Endothelial cell of umbilical vein (primary cell): ENCODE results near the gene GNRHR. TPM values are rescaled to one million over a fixed set of nuclear protein-coding genes. Genes with fewer than 3 reads are reported as not detected.

Source experiments
- BruUV-seq: library from RNA; stranded (reverse); fragments of 400-500 nt; replicated peaks from 2 replicates; lab custom pipeline; 2021; lab: Mats Ljungman, UMichigan
- CTCF ChIA-PET: fragments of 300-600, 350-600 bp; sonication (Branson Sonifier 250); formaldehyde crosslinking; loops from one replicate; lab custom pipeline; 2021; ENCODE audit warnings: antibody characterized with exemption, inconsistent platforms; lab: Charles Lee
- POLR2A ChIA-PET: fragments of 300-600, 350-600 bp; sonication (Branson Sonifier 250); formaldehyde crosslinking; loops from one replicate; lab custom pipeline; 2021; ENCODE audit warnings: antibody characterized with exemption, inconsistent platforms; lab: Charles Lee
- DNase-seq: peaks from one replicate; pipeline ENCODE4 v3.0.0-alpha.2; 2011; ENCODE audit warnings: low read depth, low spot score
- FAIRE-seq: peaks from 2 replicates; lab custom pipeline; 2011; peaks lifted over from hg19 to GRCh38; lab: Jason Lieb, UNC
- H2AFZ ChIP-seq: 2 replicates; pipeline ENCODE4 v1.6.0; 2012; ENCODE audit warnings: low read depth, low read length, control low read depth, inconsistent platforms
- H3K27ac ChIP-seq: 2 replicates; pipeline ENCODE4 v1.5.1; 2011; ENCODE audit warnings: low read depth, mild to moderate bottlenecking, control low read depth, low read length, moderate library complexity; ENCODE audit not compliant: insufficient read depth
- H3K27me3 ChIP-seq, 2 experiments: 2 replicates each; pipeline versions ENCODE4 v1.6.0 to v1.6.1; 2011; ENCODE audit warnings: low read length in 2 of 2, mixed read lengths in 1 of 2; ENCODE audit not compliant: control insufficient read depth in 2 of 2, insufficient read depth in 2 of 2
- H3K36me3 ChIP-seq, 2 experiments: 2 replicates in 1 of 2; 3 replicates in 1 of 2; pipeline ENCODE4 v1.5.1; 2011; ENCODE audit warnings: low read length in 2 of 2, mild to moderate bottlenecking in 1 of 2, moderate library complexity in 1 of 2; ENCODE audit not compliant: control insufficient read depth in 2 of 2, insufficient read depth in 2 of 2; ENCODE audit errors: extremely low read depth in 1 of 2
- H3K4me1 ChIP-seq: 3 replicates; pipeline ENCODE4 v1.5.1; 2011; ENCODE audit warnings: mild to moderate bottlenecking, low read length; ENCODE audit not compliant: control insufficient read depth, insufficient read depth; ENCODE audit errors: extremely low read depth
- H3K4me2 ChIP-seq: 2 replicates; pipeline ENCODE4 v1.6.1; 2011; ENCODE audit warnings: low read length, control low read depth, mixed read lengths; ENCODE audit not compliant: insufficient read depth
- H3K4me3 ChIP-seq, 3 experiments: fragments of 200-600 bp in 1 of 3; sonication (generic), shearing (Covaris generic) in 1 of 3; replicated peaks in 1 of 3; 2 replicates each; pipeline ENCODE4 v1.5.1; 2011 to 2016; ENCODE audit warnings: control low read depth in 3 of 3, low read length in 3 of 3, mild to moderate bottlenecking in 2 of 3, inconsistent platforms in 1 of 3, low read depth in 1 of 3, moderate library complexity in 1 of 3; ENCODE audit not compliant: insufficient read depth in 1 of 3
- H3K79me2 ChIP-seq: 2 replicates; pipeline ENCODE4 v1.6.0; 2012; ENCODE audit warnings: low read length, inconsistent platforms; ENCODE audit not compliant: control insufficient read depth, insufficient read depth
- H3K9ac ChIP-seq: replicated peaks from 2 replicates; pipeline ENCODE3; 2011; ENCODE audit warnings: low read length, control low read depth; ENCODE audit not compliant: insufficient read depth; ENCODE audit errors: extremely low read depth
- H3K9me1 ChIP-seq: replicated peaks from 3 replicates; pipeline ENCODE4 v1.6.0; 2011; ENCODE audit warnings: mild to moderate bottlenecking, low read length; ENCODE audit not compliant: control insufficient read depth, insufficient read depth; ENCODE audit errors: extremely low read depth
- H3K9me3 ChIP-seq: replicated peaks from 2 replicates; pipeline ENCODE4 v1.5.1; 2012; ENCODE audit warnings: low read length, inconsistent platforms; ENCODE audit not compliant: control insufficient read depth, insufficient read depth
- H4K20me1 ChIP-seq: replicated peaks from 2 replicates; pipeline ENCODE3; 2011; ENCODE audit warnings: mild to moderate bottlenecking, low read length; ENCODE audit not compliant: control insufficient read depth, insufficient read depth; ENCODE audit errors: extremely low read depth
- CTCF ChIP-seq, 2 donors: IDR thresholded peaks; 1 replicate in 1 of 2; 2 replicates in 1 of 2; pipeline ENCODE4 v1.5.1; 2011; ENCODE audit warnings: low read length in 2 of 2, mild to moderate bottlenecking in 2 of 2, moderate library complexity in 2 of 2, control low read depth in 1 of 2, inconsistent platforms in 1 of 2, low read depth in 1 of 2; ENCODE audit not compliant: insufficient read depth in 1 of 2; ENCODE audit errors: extremely low read depth in 1 of 2
- FOS ChIP-seq: IDR thresholded peaks from 2 replicates; pipeline ENCODE4 v1.6.1; 2011; ENCODE audit warnings: mild to moderate bottlenecking, low read length, moderate library complexity, borderline replicate concordance; ENCODE audit not compliant: insufficient read depth
- GATA2 ChIP-seq: IDR thresholded peaks from 2 replicates; pipeline ENCODE4 v1.7.0; 2011; ENCODE audit warnings: low read depth, mild to moderate bottlenecking, moderate library complexity, mixed read lengths, low read length; ENCODE audit not compliant: insufficient read length, insufficient read depth
- JUN ChIP-seq: IDR thresholded peaks from 2 replicates; pipeline ENCODE4 v1.6.1; 2011; ENCODE audit warnings: borderline replicate concordance, low read depth; ENCODE audit not compliant: insufficient read length, insufficient read depth
- MAX ChIP-seq: IDR thresholded peaks from 2 replicates; pipeline ENCODE4 v1.6.1; 2011; ENCODE audit not compliant: insufficient read depth, insufficient read length
- dilution Hi-C: fragments of 300-500 bp; cut with MboI; formaldehyde crosslinking; loops from one replicate; pipeline ENCODE4 v1.15.0; 2019; ENCODE audit warnings: low sequenced_read_pairs; ENCODE audit not compliant: extremely low pct_ligation_motif_present
- intact Hi-C: fragments of 100-400 bp; cut with micrococcal nuclease; formaldehyde crosslinking; loops from one replicate; pipeline ENCODE4 v1.10.0; 2022
- polyA plus RNA-seq, 4 experiments: library from polyadenylated mRNA; depleted of rRNA in 3 of 4; stranded (reverse) in 3 of 4; unstranded in 1 of 4; fragments of >200 nt; gene quantifications; 2 replicates each; pipeline versions ENCODE4 v1.2.1 to v1.2.3, GENCODE V29; 2011 to 2012; ENCODE audit warnings: missing spikeins in 1 of 4
- total RNA-seq: library from RNA; stranded (reverse); gene quantifications from 2 replicates; pipeline ENCODE4 v1.2.3, GENCODE V29; 2021

Gene GNRHR
- total and polyA plus RNA-seq, 2 donors (not counting 3 experiments of a cell fraction or from before 2014, with no cell fraction given) = not detected

GRCh38 chr4:67727124-67727850, 26.9 kb downstream of the GNRHR start:
- Histone ChIP-seq H3K27me3 (no peaks in the 10 kb centered on the region), H3K9me1 (no peaks in the 10 kb centered on the region), H3K9me3 (no peaks in the 10 kb centered on the region), H3K36me3 (no peaks in the 10 kb centered on the region), H4K20me1 (no peaks in the 10 kb centered on the region), H3K4me3 (no peak overlapping the region), H3K79me2 (no peaks in the 10 kb centered on the region), H2AFZ (no peak overlapping the region), H3K27ac (no peak overlapping the region), H3K4me1 (no peaks in the 10 kb centered on the region), H3K4me2 (no peak overlapping the region), H3K9ac (no peak overlapping the region)
- dilution Hi-C loops = no loop called here
- FAIRE-seq = peak; percentile 61
- no TSS peak for BruUV-seq
- peak; percentile 29 for DNase-seq
- intact Hi-C loops = no loop called here
- TF ChIP-seq MAX (no peak), FOS (peak; percentile 46), JUN (no peak), CTCF (IDR thresholded peaks at IDR 0.05; ENCODE audit: extremely low read depth in 1 of 2, insufficient read depth in 1 of 2, low read depth in 1 of 2, low read length in 2 of 2) (no peak), GATA2 (peak; percentile 77)
- POLR2A ChIA-PET = interaction anchor here (0.9 kb wide), 1 partner anchor 26 kb away, joined by 3 read pairs; the partner anchor contains the start of gene UBA6
- CTCF ChIA-PET = interaction anchor here (6.0 kb wide), 1 partner anchor 19 kb away, joined by 27 read pairs; no protein-coding TSS in a partner anchor
